NCI-H774 (cell line): ENCODE measurements around the gene SUMF2.
"Not testable (repeated sequence)": the region's sequence is repeated elsewhere in the genome, so short reads cannot be mapped to it uniquely, and the experiment has no call there.

ENCODE experiments used
- DNase-seq: peaks from one replicate; lab custom pipeline; 2025; lab: John Stamatoyannopoulos, UW

The SUMF2 gene

DNA sequence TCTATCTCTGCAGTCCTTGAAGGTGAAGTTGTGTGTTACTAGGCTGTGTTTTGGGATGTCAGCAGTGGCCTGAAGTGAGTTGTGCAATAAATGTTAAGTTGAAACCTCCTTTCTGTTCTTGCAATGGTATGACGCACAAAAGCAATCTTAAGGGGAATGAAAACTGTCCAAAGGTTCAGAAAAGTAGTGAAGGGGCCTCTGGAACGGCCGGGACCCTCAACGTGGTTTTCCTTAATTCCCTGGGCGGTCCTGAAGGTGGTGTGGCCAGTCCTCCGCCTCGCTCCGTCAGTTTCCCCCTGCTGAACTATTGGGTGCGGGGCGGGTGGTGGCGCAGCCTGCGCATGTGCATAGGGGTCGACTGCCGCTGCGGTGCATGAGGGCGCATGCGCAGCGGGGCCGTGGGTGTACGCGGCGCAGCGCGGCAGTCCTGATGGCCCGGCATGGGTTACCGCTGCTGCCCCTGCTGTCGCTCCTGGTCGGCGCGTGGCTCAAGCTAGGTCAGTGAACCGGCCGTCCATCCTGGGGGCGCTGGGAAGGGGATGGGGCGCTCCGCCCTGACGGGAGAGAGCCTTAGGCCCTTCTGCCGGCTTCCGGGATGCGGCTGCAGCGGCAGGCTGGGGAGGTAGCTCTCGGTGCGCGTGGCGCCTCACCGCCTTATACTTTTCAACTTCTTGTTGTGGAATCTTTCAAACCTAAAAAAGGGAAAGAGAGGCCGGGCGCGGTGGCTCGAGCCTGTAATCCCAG lies at the start of gene SUMF2:
Gene SUMF2, plus strand, starts transcription at position 405 of the 744 bp plus-strand sequence. Its CDS starts 26 bp downstream, at position 431.
- peak; percentile 85 for DNase-seq

DNA sequence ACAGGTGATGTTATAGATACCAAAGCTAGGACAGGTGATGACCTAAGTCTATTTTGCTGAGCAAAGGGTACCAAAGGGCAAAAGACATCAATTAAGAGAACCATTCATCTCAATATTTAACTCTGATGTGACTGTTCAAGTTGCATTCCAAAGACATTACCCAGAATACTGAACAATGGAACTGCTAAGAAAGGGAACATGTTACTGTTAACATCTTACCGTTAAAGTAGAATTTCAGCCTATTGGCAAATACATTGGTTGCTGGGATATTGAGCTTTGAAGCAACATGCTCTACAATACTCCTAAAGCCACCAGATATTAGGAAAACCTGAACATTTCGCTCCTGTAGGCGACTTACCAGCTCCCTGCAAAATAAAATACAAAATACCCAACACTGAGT lies 47.1 kb upstream of the SUMF2 start:
- DNase-seq: not testable (repeated sequence)

- DNase-seq: no peak
Observed at GRCh38 chr7:56019501-56019900, 44.6 kb upstream of the SUMF2 start.

- DNase-seq: no peak
Observed at GRCh38 chr7:56023500-56023899, 40.6 kb upstream of the SUMF2 start.

DNA sequence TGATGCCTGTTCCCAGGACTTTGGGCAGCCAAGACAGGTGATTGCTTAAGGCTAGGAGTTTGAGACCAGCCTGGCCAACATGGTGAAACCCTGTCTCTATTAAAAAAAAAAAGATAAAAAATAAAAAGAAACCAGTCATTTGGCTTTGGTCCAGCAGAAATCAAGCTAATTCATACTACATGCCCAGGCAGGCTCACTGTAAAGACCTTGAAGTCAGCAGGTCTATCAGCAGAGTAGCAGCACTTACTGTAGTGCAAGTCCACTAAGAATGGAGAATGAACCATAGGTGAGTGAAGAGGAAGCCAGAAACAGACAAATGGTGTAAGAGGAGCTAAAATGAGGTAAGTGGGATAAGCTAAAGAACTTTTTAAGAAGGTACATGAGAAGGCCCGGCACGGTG lies 37.5 kb upstream of the SUMF2 start:
- no peak for DNase-seq

- DNase-seq: no peak
Observed at GRCh38 chr7:56028942-56029630, 35.0 kb upstream of the SUMF2 start.

- DNase-seq: no peak
Observed at GRCh38 chr7:56030340-56030739, 33.7 kb upstream of the SUMF2 start.

DNA sequence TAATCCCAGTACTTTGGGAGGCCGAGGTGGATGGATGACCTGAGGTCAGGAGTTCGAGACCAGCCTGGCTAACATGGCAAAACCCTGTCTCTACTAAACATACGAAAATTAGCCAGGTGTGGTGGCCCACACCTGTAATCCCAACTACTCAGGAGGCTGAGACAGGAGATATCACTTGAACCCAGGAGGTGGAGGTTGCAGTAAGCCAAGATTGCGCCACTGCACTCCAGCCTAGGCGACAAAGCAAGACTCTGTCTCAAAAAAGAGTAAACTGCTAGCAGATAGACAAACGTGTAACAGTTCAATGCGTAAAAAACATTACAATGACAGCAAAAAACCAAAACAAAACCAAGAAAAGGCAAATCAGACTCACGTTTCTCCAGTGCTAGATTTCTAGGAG lies 32.5 kb upstream of the SUMF2 start:
- DNase-seq: not testable (repeated sequence)

DNA sequence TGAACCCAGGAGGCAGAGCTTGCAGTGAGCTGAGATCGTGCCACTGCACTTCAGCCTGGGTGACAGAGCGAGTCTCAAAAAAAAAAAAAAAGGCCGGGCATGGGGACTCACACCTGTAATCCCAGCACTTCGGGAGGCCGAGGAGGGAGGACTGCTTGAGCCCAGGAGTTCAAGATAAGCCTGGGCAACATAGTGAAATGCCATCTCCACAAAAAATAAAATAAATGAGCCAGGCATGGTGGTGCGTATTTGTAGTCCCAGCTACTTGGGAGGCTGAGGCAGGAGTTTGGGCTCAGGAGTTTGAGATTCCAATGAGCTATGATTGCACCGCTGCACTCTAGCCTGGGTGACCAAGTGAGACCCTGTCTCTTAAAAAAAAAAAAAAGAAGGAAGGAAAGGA lies 31.5 kb upstream of the SUMF2 start:
- not testable (repeated sequence) for DNase-seq

DNA sequence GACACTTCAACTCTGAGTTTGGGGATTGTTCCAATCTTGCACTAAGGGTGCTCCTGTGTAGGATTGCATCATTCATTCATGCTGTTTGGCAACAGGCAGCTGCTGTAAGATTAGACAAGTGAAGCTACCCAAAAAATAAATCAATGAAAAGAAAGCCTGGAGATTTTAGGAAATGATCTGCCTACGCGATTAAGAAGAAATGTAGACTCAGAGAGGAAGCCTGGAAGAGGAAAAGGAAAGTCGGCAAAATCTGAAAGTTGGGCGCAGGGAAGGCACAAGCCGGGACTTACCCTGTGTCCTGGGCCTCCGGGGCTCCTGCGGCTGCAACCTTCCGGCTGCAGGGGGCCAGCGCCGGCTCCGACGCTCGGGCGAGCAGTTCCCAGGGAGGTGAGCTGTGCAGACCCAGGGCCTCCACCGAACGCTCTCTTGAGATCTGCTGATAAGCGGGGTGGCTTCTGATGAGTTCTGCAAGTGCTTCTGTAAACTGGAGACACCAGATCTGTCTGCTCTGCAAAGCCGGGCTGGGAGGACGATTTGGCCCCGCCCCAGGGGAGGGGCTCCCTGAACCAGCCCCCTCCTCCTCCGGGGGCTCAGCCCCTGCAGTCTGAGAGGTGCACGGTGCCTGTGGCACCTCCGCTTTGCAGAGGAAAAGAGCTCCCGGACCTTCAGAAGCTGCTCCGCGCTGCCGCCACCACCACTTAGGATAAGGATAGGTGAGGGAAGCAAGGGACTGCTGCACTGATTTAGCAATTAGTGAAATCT lies 30.2 kb upstream of the SUMF2 start:
- DNase-seq: peak; percentile 74

DNA sequence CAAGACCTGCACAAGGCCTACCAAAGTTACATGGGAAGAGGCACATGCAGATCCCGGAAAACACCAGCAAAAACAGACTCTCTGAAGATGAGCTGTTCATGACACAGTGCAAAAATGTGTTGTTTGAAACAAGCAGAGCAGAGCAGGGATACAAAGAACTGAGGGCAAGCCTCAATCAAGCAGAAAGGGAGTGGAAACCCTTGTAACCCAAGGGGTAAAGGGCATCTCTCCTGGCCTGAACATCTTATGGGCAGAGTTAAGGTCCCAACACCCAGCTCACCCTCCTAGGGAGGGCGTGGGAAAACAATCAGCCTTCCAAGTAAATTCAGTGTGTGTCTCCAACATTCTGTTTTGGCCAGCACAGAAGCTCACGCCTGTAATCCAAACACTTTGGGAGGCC lies 23.4 kb upstream of the SUMF2 start:
- DNase-seq: no peak

DNA sequence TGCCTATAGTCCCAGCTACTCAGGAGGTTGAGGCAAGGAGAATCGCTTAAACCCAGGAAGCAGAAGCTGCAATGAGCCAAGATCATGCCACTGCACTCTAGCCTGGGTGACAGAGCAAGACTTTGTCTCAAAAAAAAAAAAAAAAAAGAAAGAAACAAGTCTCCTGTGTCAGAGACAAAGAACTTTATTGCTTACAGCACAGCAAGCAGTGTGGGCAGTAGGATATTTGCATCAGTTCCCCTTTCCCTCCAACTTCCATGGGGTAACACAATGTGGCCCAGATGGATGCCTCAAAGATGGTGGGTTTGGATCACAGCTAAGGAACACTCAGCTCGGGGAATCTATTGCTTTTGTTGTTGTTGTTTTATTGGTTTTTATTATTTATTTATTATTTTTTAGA lies 18.3 kb upstream of the SUMF2 start:
- not testable (repeated sequence) for DNase-seq

DNA sequence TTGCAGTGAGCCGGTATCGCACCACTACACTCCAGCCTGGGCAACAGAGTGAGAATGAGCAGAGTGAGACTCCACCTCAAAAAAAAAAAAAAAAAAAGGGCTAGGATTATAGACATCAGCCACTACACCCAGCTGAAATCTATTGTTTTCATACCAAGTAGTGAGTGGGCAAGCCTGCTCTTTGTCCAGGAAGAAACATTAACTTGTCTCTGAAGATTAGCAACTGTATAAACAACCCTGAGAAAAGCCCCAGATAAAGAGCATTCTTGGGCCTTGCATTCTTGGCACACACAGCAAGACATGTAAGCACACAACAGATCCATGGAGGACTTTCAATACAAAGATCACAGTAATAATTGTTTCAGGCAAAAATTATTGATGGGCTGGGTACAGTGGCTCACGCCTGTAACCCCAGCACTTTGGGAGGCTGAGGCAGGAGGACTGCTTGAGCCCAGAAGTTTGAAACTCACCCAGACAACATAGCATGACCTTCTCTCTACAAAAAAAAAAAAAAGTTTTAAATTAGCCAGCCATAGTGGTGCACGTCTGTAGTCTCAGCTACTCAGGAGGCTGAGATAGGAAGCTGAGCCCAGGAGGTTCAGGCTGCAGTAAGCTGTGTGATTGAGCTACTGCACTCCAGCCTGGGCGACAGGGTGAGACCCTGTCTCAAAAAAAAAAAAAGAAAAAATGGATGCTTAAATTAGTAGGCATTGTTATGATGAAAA lies 17.2 kb upstream of the SUMF2 start:
- no peak for DNase-seq

- DNase-seq: not testable (repeated sequence)
Observed at GRCh38 chr7:56047446-56048116, 16.5 kb upstream of the SUMF2 start.

DNA sequence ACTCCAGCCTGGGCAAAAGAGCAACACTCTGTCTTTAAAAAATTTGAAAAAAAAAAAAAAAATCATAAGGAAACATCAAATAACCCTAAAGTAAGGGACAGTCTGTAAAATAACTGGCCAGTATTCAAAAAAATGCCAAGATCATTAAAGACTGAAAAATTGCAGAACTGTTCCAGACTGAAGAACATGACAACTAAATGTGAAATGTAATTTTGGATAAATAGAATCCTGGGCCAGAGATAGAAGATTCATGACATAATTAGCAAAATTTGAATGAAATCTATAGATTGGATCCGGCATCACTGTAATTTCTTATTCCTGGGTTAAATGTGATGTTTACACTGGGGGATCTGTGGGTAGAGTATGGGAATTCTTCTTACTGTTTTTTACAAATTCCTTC lies 15.8 kb upstream of the SUMF2 start:
- no peak for DNase-seq

GRCh38 chr7:56048763-56049162 lies 15.3 kb upstream of the SUMF2 start:
- DNase-seq: peak; percentile 51

DNA sequence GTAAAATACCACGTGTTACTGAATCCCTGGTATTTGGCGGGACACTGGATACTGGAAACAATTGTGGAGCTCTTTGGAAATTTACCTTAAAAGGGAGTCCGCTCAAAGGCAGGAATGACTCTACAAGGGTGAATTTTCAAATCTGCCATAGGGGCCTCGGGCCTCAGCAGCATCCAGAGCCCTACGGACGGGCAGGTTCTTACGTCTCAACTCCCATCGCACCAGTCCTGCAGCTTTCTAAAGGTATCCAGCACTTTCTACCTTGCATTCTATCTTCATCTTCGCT lies 13.1 kb upstream of the SUMF2 start:
- DNase-seq: no peak

DNA sequence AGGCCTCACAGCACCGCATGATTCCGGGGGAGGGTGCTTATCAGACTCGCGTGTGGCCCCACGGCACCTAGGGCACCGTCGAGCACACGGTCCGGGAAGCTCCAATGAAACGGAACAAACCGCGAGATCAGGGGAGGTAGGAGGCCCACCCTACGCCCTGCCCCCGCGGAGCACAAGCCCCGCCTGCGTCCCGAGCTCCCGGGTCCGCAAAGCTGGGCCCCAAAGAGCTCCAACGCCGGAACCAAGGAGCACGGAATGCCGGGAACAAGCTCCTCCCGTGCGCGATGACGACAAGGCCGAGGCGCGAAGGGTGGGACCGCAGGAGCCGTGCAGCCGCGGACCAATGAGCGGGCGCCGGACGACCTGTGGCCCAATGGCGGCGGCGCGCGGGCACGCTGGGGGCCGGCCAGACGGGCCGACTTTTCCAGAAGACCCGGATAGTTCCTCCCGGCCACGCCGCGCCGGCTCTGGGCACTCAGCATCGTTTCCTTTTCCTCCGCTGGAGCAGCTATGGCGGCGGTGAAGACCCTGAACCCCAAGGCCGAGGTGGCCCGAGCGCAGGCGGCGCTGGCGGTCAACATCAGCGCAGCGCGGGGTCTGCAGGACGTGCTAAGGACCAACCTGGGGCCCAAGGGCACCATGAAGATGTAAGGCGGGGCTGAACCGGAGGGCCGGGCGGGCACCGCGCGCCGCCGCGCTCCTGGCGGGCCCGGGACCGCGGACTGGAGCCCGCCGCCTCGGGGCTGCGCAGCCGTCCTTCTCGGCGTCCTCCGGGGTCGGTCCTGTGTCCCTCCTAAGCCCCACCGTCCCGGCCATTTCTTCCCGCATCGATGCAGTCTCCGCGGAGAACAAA lies 12.5 kb upstream of the SUMF2 start, which contains the start of the genes CCT6A and PSPH:
Gene CCT6A, plus strand, starts transcription at position 427 of the 853 bp plus-strand sequence. Its CDS starts 84 bp downstream, at position 511.
Gene PSPH, minus strand, starts transcription at position 106 of the 853 bp plus-strand sequence. CDS start 30,232 bp downstream, outside the sequence.
- DNase-seq: peak; percentile 98

DNA sequence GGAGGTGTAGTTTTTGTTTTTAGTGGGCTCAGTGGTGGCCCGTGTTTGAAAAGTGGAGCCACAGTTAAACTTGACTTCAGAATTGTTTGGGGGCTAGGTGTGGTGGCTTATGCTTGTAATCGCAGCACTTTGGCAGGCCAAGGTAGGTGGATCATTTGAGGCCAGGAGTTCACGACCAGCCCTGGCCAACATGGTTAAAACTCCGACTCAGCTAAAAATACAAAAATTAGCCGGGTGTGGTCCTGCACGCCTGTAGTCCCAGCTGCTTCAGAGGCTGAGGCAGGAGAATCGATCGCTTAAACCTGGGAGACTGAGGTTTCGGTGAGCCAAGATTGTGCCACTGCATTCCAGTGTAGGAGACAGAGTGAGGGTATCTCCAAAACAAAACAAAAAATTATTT lies 10.7 kb upstream of the SUMF2 start:
- DNase-seq: no peak

DNA sequence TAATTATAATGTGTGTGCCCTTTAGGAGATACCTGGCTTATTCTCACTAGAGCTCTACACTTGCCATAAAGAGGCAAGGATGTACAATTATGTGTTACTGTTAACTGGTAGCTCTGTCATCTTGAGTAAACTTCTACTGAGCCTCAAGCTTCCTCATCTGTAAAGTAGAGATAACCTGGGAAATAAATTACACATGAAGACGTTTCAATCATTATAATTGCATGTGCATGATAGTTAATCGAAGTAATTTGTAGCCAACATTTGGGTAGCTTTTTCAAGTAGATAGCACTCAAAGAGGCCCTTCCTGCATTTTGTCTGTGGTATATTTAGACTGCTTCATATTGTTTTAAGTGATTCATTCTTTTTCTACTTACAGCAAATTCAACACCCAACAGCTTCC lies 10.1 kb upstream of the SUMF2 start:
- no peak for DNase-seq

- no peak for DNase-seq
Observed at GRCh38 chr7:56062382-56062781, 1.7 kb upstream of the SUMF2 start.
